Eye (tissue), 1 donor: ENCODE measurements around the gene TOMM7.
A peak's percentile ranks its signal among the peaks of the same experiment; 100 is the strongest.

Experiments used
- DNase-seq: peaks from one replicate; pipeline ENCODE4 v3.0.0-alpha.2; 2015

Gene TOMM7

DNA sequence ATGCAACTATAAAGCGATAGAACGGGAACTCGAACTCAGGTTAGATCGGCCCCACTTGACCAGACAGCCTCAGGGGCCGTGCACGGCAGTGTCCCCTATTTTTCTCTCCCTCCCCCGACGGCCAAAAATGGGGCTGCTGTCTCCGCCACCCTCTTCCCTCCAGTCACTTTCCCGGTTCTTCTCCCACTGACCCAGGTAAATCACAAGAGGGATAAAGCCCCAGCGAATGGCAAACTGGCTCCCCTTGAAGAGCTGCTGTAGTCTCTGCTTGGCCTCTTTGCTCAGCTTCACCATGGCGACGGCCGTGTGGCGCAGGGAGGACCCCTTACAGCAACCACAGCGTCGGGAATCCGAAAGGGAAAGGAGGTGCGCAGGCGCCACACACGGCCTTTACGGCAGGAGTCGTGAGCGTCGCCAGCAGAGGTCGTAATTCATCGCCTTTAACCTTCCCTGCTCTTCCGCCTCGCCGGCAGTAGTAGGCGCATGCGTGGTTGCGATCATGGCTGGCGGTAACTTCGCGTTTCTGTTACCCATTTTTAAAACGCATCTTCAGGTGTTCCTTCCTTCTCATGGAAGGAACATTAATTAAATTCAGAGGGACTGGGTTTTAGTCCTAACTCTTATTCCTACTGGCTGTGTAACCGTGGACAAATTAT is at the start of gene TOMM7:
TSS of gene TOMM7 (minus strand) at position 364 of the 656 bp plus-strand sequence. CDS start at position 294, 70 bp downstream.
- DNase-seq = peak; percentile 99

DNA sequence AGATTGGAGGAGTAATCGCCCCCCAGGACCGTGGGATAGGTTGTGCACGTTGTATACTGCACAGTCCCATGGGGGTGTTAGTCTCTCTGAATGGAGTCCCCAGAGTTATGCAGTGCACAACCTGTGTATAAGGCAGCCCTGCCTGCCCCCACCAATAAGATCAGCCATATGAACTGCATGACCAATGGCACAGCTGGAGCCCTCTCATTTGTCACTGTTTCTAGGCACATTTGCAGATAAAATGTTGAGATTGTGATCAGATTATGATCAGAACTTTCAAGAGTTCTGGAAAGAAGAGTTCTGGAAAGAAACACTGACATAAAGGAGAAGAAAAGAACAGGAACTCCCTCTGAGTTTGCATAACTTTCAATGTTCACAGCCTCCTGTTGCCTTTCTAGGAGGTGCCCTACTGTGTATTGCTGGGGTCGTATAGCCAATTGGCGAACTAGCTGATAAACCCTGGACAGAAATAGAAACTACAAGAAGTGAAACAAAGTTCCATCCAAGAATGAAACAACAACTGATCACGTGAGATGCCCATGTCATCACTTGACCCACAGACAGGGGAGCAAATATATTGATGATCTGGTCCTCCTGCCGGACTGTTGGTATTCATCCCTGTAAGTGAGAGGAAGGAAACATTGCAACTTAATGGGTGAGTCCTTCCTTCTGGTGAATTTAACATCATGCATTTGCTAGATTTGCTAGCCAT is 49.6 kb upstream of the TOMM7 start:
- DNase-seq = no peak

DNA sequence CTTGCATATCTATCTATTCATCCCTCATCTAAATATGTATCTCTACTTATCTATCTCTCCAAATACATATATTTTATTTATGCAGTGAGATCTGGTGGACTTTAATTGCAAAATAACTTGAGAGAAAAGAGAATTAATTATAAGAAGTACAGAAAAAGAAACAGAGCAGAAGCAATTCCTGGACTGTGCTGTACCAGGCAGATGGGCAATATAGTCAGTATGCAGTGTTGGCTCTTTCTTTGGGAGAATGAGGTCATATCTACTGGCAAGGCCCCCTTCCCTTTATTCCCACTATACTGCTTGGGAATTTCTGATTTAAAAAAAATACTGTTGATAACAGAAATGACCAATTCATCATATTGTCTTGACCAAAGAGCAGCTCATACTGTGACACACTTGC is 49.0 kb upstream of the TOMM7 start:
- DNase-seq = no peak

DNA sequence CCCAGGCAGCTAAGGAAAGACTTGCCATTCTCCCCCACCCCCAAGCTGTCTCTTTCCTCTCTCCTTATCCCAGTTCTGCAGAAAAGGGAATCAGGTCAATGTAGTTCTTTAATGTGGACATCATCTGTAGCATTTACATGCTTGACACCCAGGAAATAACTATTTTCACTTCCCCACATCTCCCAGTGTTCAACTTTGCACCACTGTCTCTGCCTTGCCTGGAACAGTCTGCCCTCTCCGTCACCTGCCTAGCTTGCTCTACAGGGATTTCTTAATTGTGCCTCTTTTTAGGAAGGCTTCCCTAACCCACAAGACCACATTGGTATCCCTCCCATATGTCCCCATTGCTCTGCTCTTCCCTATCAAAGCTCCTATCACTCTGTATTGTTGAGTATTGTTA is 45.9 kb upstream of the TOMM7 start:
- no peak for DNase-seq

DNA sequence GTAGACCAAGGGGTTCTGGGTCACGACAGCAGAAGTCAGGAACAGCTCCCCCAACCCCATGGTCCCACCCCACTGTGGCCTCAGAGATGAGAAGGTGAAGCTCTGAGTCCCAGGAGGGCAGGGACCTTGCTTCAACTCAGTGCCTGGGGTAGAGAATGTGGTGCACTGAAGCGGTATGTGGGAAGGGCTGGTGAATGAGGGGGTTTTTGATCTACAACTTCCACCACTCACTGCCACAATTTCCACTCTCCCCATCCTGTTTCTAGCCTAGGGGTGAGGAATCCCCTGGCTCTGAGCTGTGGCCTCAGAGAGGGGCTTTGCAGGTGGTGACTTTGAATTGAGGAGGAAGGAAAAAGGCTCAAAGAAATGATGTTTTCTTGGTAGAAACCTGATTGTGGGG is 44.9 kb upstream of the TOMM7 start:
- no peak for DNase-seq

GRCh38 chr7:22867003-22867402 is 44.4 kb upstream of the TOMM7 start:
- DNase-seq = no peak

DNA sequence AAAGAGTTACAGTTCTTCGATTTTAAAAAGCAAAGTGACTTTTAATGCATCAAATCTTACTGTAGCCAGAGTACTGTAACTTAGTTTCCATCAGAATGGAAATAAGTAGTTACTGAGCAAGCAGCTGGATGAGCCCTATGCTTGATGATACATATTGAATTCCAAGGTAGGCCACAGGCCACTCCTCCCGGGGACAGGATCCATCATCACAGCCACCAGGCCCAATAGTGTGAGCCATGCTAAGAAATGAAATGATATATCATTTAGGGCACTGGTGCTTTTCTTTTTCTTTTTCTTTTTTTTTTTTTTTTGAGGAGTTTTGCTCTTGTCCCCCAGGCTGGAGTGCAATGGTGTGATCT is 42.9 kb upstream of the TOMM7 start:
- DNase-seq = no peak

DNA sequence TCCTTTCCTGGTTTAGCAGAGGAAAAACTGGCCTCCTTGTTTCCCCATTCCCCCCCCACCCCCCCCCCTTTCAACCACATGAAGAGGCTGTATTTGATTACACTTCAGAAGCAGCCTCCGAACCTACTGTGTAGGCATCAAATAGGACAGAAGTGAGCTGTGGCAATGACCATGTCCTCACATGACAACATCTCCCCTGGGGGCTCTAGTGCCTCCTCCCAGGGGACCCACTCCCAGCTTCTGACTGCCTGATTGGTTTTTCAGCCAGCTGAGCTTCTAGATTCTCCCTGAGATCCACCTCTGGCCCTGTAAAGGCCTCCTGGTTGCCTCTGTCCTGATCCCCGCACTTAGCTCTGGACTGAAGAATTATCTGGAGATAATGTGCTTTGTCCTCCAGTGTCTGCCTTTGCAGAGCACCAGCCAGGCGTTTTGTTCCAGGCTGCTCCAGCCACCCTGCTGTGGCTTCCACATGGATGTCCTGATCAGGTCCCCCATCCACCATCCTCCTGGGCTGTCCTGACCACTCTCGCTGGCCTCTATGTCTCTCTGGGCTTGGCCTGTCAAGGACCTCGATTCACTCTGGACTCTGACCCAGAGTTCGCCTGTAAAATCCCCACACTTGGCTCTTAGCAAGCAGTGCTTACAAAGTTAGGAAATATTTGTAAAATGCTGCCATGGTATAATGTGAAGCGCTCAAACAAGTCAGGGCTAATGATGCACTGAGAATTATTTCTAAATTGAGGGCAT is 42.4 kb upstream of the TOMM7 start:
- DNase-seq = no peak

GRCh38 chr7:22864301-22864700 is 41.7 kb upstream of the TOMM7 start:
- no peak for DNase-seq

GRCh38 chr7:22863156-22863899 is 40.7 kb upstream of the TOMM7 start:
- DNase-seq = no peak

GRCh38 chr7:22861576-22861975 is 38.9 kb upstream of the TOMM7 start:
- no peak for DNase-seq

- no peak for DNase-seq
Observed at GRCh38 chr7:22860784-22861482, 38.3 kb upstream of the TOMM7 start.

DNA sequence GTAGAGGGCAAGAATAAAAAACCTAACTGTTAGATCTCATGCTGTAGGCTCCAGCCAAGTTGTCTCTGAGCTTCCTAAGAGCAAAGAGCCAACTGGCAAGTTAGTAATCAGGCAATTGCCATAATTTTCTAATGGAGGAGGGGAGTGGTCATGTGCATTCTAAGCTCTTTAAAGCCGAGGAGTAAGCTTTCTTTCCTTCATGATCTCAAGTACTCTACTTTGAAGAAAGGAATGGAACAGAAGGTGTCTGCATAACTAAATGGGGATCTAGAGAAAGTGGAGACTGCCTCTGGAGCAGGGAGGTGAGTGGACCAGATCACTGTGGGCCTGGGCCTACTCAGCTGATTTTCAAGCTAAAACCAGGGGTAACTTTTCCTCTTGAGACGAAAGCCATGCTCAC is 37.7 kb upstream of the TOMM7 start:
- DNase-seq = no peak

GRCh38 chr7:22859641-22860290 is 37.1 kb upstream of the TOMM7 start:
- DNase-seq = no peak

DNA sequence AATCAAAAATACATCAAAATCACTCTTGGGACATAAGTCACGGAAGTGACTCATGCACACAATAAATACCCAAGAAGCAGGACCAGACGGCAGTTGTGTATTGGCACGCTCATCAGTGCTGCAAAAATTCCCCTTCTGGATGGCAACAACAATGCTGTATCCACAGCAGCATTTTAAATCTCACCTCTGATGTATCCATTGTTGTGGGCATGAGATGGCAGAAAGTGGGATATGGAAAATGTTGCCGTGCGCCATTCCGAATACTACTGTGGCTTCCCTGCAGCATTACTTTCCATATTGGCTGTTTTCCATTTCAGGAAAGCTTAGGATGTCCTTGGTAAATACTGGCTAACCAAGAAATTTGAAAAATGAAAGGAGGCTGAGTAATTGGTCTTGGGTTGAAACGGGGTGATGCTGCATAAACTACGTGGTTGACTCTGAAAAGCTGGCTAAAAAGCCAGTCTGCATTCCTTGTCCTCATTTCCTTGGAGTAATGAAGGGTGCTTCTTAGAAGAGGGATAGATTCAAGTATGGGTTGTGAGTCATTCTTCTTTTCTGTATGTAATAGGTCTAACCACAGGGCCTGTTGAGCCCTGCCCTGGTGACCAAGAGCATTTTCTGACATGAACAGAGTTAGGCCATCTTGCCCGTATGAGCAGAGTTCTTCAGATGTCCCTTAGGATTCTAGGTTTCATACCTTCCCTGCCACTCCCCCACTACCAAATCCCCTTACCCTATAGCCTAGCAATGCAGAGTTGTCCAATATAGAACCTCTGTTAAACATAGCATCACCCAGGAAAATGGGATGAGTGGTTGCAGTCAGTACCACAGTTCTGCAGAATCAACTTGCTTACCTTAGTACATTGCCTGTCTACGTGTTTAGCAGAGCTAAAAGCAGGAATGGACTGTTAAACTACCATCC is 36.3 kb upstream of the TOMM7 start:
- DNase-seq = no peak

DNA sequence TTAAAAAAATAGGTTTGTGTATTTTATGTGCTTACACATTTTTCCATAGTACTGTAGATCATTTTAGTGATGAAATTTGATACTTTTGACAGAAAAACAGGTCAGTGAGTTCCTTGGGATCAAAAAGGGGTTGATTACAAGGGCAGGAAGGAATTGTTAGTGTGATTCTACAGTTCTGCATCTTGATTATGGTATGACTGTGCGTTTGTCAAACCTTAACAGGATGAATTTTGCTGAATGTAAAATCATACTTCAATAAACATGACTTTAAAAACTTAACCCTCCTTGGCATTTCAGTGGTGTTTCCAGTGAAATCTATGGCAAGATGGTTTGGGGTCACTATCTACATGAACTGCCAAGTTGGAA is 35.6 kb upstream of the TOMM7 start:
- DNase-seq = no peak

DNA sequence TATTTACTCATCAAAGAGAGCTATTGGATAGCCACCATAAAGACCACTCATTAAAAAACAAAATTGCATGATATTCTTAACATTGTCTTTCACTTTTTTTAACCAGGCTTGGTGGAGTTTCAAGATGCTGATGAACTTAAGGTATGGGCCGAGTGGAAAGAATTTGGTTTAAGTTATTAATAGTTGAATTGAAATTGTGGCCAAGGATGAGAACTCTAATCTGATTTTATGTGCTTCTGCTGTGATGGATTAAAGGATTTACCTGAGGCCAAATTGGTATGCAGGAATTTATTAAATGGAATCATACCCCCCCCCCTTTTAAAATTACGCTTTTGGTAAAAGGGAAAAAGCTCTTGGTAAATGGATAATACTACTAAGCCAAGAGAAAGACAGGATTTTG is 33.8 kb upstream of the TOMM7 start:
- DNase-seq = no peak

GRCh38 chr7:22855049-22855392 is 32.4 kb upstream of the TOMM7 start:
- DNase-seq = no peak

- peak; percentile 82 for DNase-seq
Observed at GRCh38 chr7:22854158-22855048, 31.8 kb upstream of the TOMM7 start.

- DNase-seq = peak; percentile 44
Observed at GRCh38 chr7:22853674-22854157, 31.1 kb upstream of the TOMM7 start.
